NCI-H128 (cell line): Measurements from ENCODE around the gene GALNT10.
A peak's percentile ranks its signal among the peaks of the same experiment; 100 is the strongest.

Experiments
- DNase-seq: peaks from one replicate; lab custom pipeline; 2025; ENCODE audit not compliant: unreplicated experiment; lab: John Stamatoyannopoulos, UW

Gene GALNT10

GRCh38 chr5:154262342-154262741 is 71.8 kb downstream of the GALNT10 start:
- DNase-seq = peak; percentile 6

DNA sequence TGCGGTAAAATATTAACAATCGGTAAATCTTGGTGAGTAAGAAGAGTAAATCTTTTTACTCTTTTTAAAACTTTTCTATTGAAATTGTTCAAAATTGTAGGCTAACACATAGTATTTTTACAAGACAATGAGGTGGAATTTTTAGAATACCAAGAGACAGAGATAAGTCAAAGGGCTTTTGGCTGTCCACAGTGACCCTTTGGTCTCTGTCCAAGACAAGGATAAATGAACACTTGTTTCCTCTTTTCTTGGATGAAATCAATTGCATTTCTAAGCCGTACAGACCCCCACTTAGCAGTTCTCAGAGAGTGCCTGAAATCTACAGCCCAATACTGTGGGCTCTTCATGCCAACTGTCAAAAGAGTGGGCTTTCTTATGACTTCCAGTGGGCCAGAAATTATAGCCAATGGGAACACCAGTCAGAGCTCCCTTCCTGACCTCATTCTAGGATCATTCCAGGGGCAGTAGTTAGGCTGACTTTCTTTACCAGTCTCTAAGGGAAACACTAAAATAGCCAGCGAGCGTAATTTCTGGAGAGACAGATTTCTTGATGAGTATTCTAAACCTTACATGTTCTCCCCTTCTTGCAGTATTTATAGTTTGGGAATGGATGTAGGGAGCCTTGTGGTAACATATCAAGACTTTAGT is 74.1 kb downstream of the GALNT10 start:
- DNase-seq = no peak

DNA sequence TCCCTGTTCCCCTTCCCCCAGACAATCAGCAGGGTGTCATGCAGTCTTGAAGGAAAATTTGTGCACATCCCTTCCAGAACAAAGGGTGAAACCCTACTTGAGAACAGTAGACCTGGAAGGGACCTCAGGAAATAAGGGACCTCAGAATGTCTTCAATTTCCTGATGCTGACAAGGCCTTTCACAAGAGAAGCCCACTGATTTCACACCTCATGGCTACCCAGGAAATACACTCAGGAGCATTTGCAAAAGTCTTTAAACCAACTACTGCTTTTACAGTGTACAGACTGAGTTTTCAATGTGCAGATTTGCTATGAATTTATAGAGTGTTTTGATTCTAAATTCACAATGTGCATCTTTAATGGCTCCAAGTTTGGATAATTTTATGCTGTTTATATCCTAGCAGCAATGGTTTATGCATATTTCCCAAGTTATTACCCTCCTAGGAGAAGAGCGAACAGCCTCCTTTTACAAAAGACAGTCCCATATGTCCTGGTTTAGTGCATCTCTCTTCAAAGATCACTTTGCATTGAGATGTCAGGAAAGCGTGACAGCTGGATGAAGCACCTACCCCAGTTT is 74.8 kb downstream of the GALNT10 start:
- no peak for DNase-seq

DNA sequence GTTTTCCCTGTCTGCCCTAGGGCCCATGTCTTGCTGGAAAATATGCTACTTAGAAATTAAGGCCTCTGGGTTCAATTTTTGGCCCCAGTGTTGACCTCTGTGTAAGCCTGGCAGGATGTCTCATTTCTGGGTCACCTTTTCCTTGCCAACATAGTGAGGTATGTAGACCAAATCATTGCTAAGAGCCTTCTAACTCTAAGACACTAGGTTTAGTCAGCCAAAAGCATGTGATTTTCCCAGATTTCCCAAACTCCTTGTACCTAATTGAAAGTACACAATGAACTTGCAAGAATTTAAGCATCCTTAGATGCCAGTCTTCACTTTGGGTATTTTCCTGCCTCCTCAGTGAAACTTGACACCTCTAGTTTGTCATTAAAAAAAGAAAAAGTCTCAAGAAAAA is 77.0 kb downstream of the GALNT10 start:
- DNase-seq = no peak

GRCh38 chr5:154268073-154268472 is 77.5 kb downstream of the GALNT10 start:
- DNase-seq = no peak

DNA sequence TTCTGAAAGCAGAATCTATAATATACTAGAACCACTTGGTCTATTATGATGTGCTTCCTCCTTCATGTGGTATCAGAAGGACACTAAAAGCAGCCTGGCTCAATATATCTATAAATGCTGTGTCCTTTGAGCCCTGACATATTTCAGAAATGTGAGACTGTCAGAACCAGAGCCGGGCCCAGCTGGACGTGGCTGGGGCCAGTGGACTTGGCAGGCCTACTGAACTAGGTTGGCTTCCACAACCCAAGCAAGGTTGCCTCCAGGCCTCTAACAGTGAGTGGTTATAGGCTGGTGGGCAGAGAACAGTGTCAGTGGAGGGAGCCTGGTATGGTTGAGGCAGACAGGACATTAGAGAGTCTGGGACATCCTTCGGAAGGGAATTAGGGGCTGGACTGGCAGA is 78.9 kb downstream of the GALNT10 start:
- no peak for DNase-seq

DNA sequence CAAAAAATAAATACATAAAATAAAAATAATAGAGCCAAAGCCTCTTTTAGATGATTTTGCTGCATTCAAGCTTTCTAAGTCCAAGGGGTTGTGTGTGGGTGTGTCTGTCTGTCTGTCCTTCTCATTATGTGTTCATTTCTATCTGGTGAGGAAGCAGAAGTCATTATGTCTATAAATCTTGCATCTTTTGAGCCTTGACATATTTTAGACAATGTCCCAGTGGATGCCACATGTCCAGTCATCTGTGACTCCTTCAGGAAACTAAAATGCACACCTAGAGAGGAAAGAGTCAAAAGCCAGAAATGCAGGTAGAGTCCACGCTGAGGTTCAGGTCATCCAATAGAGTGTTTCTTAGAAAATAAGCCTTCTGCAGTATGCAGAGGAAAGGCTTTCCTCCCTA is 80.9 kb downstream of the GALNT10 start:
- no peak for DNase-seq

DNA sequence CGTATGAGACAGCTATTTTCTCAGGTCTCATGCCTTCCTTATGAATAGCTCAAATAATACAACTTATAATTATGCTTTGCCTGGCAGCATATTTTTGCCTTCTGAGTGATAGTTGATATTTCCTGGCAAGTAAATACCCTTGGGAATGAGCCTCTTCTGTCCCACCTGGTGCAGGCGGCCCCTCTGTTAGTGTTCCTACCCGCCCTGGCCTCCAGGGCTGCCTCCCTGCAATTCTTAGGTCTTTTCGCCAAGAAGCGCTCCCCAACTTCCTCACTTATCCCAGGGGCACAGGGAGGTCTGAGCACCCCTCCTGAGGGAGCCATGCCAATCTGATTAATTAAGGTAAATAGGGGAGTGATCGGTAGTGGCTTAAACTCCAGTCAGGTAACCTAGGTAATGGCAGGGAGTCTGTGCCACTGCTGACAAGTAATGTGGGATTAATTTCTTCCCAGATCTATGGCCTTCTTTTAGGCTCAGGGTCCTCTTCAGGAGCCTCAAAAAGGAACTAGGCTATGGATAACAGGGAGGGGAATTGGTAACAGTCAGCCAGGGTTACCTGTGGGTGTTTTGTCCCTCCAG is 81.5 kb downstream of the GALNT10 start:
- no peak for DNase-seq

- no peak for DNase-seq
Measured at GRCh38 chr5:154273028-154273617, 82.6 kb downstream of the GALNT10 start.

- no peak for DNase-seq
Measured at GRCh38 chr5:154273963-154274827, 83.7 kb downstream of the GALNT10 start.

GRCh38 chr5:154274828-154275185 is 84.3 kb downstream of the GALNT10 start:
- DNase-seq = no peak

- no peak for DNase-seq
Measured at GRCh38 chr5:154275566-154275965, 85.0 kb downstream of the GALNT10 start.

- DNase-seq = no peak
Measured at GRCh38 chr5:154276261-154276972, 85.9 kb downstream of the GALNT10 start.

DNA sequence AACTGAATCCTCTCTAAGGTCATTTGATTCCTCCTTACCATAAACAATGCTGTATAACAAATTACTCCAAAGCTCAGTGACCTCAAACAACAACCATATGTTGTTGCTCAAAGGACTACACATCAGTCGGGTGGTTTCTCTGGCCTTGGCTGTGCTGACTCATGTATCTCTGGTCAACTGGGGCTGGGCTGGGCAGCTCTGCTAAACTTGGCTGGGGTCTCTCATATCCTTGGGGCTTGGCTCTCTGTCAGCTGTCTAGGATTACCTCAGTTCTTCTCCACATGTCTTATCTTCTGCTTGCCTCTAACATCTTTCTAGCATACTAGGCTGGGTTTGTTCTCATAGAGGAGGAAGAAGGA is 86.4 kb downstream of the GALNT10 start:
- DNase-seq = no peak

DNA sequence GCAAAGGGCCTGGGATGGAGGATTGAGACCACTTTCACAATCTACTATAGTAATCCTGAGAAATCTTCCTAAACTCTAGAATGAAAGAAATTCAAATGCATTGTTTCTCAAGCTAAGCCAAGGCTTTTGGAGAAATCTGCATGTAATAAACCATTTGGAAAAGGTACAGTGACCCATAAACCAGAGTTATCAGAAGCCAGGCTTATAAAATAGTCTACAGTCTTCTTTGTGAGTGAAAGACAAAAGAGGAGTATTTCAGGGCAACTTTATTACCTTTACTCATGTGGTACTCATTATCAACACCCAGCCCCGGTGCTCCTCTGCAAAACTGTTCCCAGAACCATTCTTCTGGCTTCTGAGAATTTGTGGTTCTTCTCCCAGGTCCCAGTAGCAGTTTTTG is 87.0 kb downstream of the GALNT10 start:
- DNase-seq = no peak

DNA sequence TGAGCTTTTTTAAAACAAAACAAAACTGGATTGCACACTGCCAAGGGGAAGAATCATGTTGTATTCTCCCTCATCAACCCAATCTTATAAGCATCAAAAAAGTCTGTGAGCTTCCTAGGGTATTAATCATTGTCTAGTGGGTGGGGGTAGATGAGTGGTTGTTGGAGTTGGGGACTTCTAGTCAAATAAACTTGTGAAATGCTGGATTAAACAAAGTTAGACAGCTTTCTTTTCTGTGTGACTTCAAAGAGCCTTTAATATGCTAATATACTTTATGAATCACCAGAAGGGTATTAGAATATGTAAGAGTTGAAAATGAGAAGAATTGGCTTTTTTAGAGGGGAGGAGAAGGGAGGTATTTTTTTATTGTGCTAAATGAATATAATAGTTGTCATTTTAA is 87.7 kb downstream of the GALNT10 start:
- DNase-seq = no peak

DNA sequence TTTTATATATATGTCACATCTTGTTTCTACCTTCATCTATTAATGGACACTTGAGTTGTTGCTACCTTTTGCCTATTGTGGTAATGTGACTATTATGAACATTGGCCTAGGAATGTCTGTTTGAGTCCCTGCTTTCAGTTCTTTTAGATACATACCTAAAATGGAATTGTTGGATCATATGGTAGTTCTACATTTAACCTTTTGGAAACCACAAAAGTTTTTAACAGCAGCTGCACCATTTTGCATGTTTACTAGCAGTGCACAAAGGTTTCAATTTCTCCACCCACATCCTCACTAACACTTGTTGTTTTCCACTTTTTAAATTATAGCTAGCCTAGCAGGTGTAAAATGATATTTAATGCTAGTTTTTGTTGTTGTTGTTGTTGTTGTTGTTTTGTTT is 88.4 kb downstream of the GALNT10 start:
- no peak for DNase-seq

DNA sequence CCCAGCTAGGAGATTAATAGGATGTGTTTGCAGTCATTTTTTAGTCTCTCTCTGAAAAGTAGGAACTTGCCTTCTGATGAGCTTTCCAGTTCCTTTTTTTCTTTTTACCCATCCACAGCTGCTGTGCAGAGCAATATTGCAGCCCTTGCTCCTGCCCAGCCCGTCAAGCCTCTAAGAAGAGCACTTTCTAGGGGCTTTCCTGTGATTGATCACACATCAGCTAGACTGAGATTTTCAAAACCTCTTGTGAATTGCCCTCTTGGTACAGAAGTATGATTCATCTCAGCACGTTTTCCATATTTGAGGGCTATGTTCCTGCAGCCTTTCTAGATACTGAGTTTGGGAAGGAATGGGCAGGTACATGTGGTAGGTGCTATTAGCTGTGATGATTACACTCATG is 93.9 kb downstream of the GALNT10 start:
- no peak for DNase-seq

DNA sequence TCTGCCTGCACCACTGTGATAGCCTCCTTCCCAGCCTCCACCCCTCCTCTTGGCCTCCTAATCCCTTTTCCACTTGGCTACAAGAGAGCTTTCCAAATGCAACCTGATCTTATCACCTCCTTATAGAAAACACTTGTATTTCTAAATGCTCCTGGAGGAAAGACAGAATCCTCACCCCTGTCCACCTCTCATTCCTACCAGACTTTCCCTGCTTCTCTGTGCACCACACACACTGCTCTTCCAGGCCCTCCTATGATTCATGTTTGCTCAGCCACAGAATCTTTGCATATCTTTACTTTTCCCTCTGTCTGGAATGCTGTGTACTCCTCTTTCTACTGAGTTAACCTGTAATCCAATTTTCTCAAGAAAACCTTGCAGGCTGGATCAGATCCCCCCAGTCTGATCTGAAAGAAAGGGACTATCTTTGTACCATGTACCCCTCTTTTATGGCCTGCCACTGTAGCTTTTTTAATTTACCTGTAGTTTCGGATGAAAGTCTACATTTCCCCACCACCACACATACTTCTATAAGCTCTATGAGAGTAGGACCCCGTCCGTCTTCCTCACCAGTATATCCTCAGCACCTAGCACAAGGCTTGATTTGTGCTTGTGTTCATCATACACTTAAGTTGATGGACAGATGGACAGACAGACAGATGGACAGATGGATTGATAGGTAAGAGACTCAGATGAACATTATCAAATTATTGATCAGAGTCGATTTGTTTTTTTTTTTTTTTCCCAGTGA is 95.3 kb downstream of the GALNT10 start:
- DNase-seq = no peak

- no peak for DNase-seq
Measured at GRCh38 chr5:154286557-154286956, 96.0 kb downstream of the GALNT10 start.
